Left lung (tissue), 10 donors: ENCODE results near the gene MAPKAPK5. TPM values are rescaled to one million over a fixed set of nuclear protein-coding genes. Genes with fewer than 3 reads are reported as not detected.

Source experiments
- ATAC-seq: fragments of 200-7000 bp; cut with Tn5 transposase; one replicate; pipeline ENCODE4 v1.9.1; 2020; ENCODE audit warnings: moderate library complexity
- DNase-seq, 4 donors: peaks; one replicate each; pipeline ENCODE4 v3.0.0-alpha.2; 2013 to 2020
- H3K27ac ChIP-seq, 2 donors: fragments of 200-600 bp; sonication (generic) in 1 of 2; one replicate each; pipeline versions ENCODE4 v1.5.0 to v1.8.0; 2020 to 2021
- H3K27me3 ChIP-seq, 2 donors: fragments of 200-600 bp; sonication (generic) in 1 of 2; one replicate each; pipeline versions ENCODE4 v1.5.0 to v1.8.0; 2020 to 2021
- H3K36me3 ChIP-seq, 2 donors: fragments of 200-600 bp; sonication (generic) in 1 of 2; one replicate each; pipeline versions ENCODE4 v1.5.0 to v1.8.0; 2020 to 2021
- H3K4me1 ChIP-seq, 2 donors: fragments of 200-600 bp; one replicate each; pipeline ENCODE4 v1.8.0; 2021
- H3K4me3 ChIP-seq, 2 donors: fragments of 200-600 bp; sonication (generic) in 1 of 2; one replicate each; pipeline versions ENCODE4 v1.5.0 to v1.8.0; 2020 to 2021; ENCODE audit warnings: mild to moderate bottlenecking in 1 of 2
- H3K9me3 ChIP-seq, 2 donors: fragments of 200-600 bp; sonication (generic) in 1 of 2; one replicate each; pipeline versions ENCODE4 v1.5.0 to v1.8.0; 2020 to 2021
- intact Hi-C, 2 donors: fragments of 100-400 bp; cut with DNase I; formaldehyde crosslinking; loops; one replicate each; pipeline versions ENCODE4 v1.11.2 to v1.14.2; 2022
- polyA plus RNA-seq, 6 donors: library from polyadenylated mRNA; unstranded; fragments of 120-200 nt; gene quantifications; one replicate each; pipeline ENCODE4 v1.2.1, GENCODE V29; 2013; ENCODE audit not compliant: insufficient read length in 6 of 6
- total RNA-seq, 2 donors: library from RNA; stranded (reverse); fragmentation: NEBNext Ultra II Directional; extraction: Animal tissue kit (Norgen Biotek cat#: 25700); gene quantifications; one replicate each; pipeline ENCODE4 v1.2.1, GENCODE V29; 2021
- TF ChIP-seq, protein P1 (sequence below), 2 donors: fragments of 200-600 bp; sonication (generic) in 1 of 2; IDR thresholded peaks; one replicate each; pipeline versions ENCODE4 v1.5.0 to v1.8.0; 2021; ENCODE audit warnings: antibody characterized with exemption in 2 of 2
- donor health status: DM: no; HTN: yes; CAD: no.
- donor health status: DM: no; HTN: no; CAD: no.

Gene MAPKAPK5
- total and polyA plus RNA-seq, 8 donors, result 31.7 to 57.9 (median 50.3) TPM

DNA sequence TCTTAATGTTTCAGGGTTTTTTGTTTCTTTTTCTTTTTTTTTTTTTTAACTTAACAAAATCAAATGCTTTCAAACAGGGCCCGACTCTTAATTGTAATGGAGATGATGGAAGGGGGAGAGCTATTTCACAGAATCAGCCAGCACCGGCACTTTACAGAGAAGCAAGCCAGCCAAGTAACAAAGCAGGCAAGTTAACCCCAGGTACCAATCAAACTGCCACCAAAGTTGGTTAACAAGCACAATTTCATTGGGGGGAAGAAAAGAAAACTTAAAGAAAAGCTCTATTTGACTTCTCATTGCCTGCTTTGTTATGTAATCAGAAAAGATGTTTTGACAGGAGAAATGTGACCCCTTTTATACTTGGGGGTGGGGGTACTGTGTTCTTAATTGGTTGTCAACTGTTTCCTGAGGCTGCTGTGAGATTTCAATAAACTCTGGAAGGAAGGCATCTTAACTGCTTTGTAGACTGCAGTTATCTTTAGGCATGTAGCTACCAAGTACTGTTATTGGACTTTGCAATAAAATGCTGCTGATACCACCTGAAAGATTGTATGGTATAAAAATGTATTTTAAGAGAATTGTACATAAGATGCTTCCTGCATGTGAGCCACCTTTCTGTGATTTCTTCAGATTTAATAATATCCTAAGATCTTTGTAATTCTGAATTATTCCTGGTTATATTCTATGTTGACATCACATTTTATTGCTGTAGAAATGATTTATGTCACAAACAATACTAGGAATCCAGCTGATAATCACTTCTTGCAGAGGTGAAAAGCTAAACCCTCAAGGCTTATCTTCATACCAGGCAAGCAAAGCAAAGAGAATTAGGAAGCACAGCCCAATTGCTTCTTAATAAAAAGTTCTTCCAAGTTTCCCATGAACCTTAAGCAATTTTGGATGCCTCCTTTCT lies 26.9 kb downstream of the MAPKAPK5 start:
- Histone ChIP-seq H3K36me3 (peaks cover 0 to 89% of the 10 kb centered on the region in 2 donors), H3K4me3 (no peak overlapping the region), H3K27me3 (no peaks in the 10 kb centered on the region), H3K4me1 (no peaks in the 10 kb centered on the region), H3K27ac (no peak overlapping the region), H3K9me3 (no peaks in the 10 kb centered on the region)
- TF ChIP-seq, protein P1, sequence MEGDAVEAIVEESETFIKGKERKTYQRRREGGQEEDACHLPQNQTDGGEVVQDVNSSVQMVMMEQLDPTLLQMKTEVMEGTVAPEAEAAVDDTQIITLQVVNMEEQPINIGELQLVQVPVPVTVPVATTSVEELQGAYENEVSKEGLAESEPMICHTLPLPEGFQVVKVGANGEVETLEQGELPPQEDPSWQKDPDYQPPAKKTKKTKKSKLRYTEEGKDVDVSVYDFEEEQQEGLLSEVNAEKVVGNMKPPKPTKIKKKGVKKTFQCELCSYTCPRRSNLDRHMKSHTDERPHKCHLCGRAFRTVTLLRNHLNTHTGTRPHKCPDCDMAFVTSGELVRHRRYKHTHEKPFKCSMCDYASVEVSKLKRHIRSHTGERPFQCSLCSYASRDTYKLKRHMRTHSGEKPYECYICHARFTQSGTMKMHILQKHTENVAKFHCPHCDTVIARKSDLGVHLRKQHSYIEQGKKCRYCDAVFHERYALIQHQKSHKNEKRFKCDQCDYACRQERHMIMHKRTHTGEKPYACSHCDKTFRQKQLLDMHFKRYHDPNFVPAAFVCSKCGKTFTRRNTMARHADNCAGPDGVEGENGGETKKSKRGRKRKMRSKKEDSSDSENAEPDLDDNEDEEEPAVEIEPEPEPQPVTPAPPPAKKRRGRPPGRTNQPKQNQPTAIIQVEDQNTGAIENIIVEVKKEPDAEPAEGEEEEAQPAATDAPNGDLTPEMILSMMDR (IDR thresholded peaks at IDR 0.05), result no peak
- ATAC-seq (no peak), DNase-seq (no peak)
- intact Hi-C loops, result no loop called here

DNA sequence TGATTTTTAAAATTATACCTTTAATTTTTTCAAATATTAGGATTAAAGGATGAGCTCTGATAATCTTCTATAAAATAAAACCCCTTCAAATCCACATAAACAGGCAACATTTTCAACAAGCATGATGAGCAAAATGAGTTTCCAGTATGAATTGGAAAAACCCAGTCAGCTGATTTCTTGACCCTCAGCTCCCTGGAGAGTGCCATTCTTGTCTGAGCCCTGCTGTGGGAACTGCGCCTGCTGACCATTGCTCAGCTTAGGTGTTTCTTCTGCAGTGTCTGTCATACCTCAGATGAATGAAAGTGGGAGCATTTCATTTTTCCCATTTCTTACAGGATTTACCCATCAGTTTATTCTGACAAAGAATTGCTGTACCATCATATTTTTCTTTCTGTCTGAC lies 27.6 kb downstream of the MAPKAPK5 start:
- Histone ChIP-seq H3K9me3 (no peaks in the 10 kb centered on the region), H3K4me3 (no peak overlapping the region), H3K36me3 (peaks cover 0 to 95% of the 10 kb centered on the region in 2 donors), H3K27ac (no peak overlapping the region), H3K4me1 (no peaks in the 10 kb centered on the region), H3K27me3 (no peaks in the 10 kb centered on the region)
- no peak for ATAC-seq
- DNase-seq, result no peak
- TF ChIP-seq, protein P1 (IDR thresholded peaks at IDR 0.05), result no peak
- intact Hi-C loops, result no loop called here

DNA sequence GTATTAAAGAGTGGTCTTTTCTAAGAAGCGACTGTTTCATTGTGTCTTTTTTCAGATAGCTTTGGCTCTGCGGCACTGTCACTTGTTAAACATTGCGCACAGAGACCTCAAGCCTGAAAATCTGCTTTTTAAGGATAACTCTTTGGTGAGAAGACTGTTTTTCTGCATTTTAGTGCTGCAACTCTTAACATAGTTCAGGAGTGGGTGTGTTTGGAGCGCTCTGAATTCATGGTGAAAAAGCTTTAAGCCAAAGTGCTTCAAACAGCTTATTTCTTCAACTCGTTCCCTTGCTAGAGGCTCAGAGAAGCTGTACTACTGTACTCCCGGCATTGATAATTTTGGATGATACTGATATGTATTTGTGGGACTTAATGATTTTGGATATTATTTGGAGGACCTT lies 28.2 kb downstream of the MAPKAPK5 start:
- peaks cover 0 to 98% of the 10 kb centered on the region in 2 donors for H3K36me3 ChIP-seq
- DNase-seq, result no peak
- intact Hi-C loops, result no loop called here
- no peak overlapping the region for H3K4me3 ChIP-seq
- no peak for ATAC-seq
- TF ChIP-seq, protein P1 (IDR thresholded peaks at IDR 0.05), result no peak
- no peak overlapping the region for H3K27ac ChIP-seq
- H3K4me1 ChIP-seq, result no peaks in the 10 kb centered on the region
- no peaks in the 10 kb centered on the region for H3K9me3 ChIP-seq
- no peaks in the 10 kb centered on the region for H3K27me3 ChIP-seq

DNA sequence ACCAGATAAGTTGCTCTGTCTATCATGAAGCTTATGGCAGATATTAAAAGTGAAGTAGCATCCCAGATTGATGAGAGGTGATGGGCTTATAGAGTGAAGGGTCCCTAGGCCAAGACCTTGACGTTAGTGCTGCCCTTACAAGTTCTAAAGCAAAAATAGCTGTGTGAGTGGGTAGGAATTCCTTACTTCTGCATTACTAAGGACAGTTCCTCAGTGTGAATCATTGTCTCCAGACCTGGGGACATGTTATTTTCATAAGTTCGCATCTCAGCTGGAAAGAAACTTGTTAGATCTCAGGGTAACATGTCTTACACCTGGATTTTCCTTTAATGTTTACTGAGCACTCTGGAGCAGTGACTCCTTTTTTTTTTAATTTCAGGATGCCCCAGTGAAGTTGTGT lies 28.7 kb downstream of the MAPKAPK5 start:
- H3K4me1 ChIP-seq, result no peaks in the 10 kb centered on the region
- H3K27me3 ChIP-seq, result no peaks in the 10 kb centered on the region
- peaks cover 0 to 98% of the 10 kb centered on the region in 2 donors for H3K36me3 ChIP-seq
- intact Hi-C loops, result no loop called here
- TF ChIP-seq, protein P1 (IDR thresholded peaks at IDR 0.05), result no peak
- no peak overlapping the region for H3K4me3 ChIP-seq
- H3K27ac ChIP-seq, result no peak overlapping the region
- DNase-seq (no peak), ATAC-seq (no peak)
- H3K9me3 ChIP-seq, result no peaks in the 10 kb centered on the region

DNA sequence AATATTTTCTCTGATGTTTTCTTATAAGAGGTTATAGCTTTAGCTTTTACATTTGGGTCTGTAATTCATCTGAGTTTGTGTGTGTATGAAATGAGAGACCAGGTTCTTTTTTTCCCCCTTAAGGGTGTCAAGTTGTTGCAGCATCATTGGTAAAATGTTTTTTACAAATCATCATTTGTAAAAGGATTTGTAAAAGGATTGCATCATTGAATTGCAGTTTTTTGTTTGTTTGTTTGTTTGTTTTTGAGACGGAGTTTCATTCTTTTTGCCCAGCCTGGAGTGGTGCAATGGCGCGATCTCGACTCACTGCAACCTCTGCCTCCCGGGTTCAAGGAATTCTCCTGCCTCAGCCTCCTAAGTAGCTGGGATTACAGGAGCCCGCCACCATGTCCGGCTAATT lies 31.1 kb downstream of the MAPKAPK5 start:
- no peak overlapping the region for H3K27ac ChIP-seq
- H3K9me3 ChIP-seq, result no peaks in the 10 kb centered on the region
- no peaks in the 10 kb centered on the region for H3K27me3 ChIP-seq
- TF ChIP-seq, protein P1 (IDR thresholded peaks at IDR 0.05), result no peak
- H3K4me1 ChIP-seq, result no peaks in the 10 kb centered on the region
- intact Hi-C loops, result no loop called here
- no peak for DNase-seq
- no peak overlapping the region for H3K4me3 ChIP-seq
- H3K36me3 ChIP-seq, result peaks cover 0 to 95% of the 10 kb centered on the region in 2 donors
- no peak for ATAC-seq
